ENCODE data around the gene HECW1. TPM values are rescaled to one million over a fixed set of nuclear protein-coding genes. Genes with fewer than 3 reads are reported as not detected.

Gene HECW1
- total RNA-seq, 1 experiment from 2014 or later, result 0.77 TPM

DNA sequence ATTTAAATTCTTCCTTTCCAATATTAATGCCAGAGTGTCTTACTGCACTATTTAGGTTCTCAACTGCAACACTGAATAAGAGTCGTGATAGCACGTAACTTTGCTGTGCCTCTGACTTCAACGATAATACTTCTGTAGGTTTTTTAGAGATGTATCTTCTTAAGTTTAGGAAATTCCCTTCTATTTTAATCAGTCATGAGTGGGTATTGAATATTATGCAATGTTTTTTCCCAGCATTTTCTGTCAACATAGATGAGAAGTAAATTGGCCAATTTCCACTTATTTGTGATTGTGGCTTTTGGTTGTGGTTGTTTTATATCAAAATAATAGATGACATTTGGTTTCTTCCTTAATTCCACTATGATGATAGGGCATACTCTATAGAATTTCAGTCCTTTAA is 463.8 kb downstream of the HECW1 start:
- TF ChIP-seq SIN3A (IDR thresholded peaks at IDR 0.05; ENCODE audit: borderline replicate concordance, insufficient read depth, low read depth, low read length) (no peak), POLR2AphosphoS5 (IDR thresholded peaks at IDR 0.05; ENCODE audit: low read depth, low read length) (no peak)
- TF ChIP-seq, protein P1, sequence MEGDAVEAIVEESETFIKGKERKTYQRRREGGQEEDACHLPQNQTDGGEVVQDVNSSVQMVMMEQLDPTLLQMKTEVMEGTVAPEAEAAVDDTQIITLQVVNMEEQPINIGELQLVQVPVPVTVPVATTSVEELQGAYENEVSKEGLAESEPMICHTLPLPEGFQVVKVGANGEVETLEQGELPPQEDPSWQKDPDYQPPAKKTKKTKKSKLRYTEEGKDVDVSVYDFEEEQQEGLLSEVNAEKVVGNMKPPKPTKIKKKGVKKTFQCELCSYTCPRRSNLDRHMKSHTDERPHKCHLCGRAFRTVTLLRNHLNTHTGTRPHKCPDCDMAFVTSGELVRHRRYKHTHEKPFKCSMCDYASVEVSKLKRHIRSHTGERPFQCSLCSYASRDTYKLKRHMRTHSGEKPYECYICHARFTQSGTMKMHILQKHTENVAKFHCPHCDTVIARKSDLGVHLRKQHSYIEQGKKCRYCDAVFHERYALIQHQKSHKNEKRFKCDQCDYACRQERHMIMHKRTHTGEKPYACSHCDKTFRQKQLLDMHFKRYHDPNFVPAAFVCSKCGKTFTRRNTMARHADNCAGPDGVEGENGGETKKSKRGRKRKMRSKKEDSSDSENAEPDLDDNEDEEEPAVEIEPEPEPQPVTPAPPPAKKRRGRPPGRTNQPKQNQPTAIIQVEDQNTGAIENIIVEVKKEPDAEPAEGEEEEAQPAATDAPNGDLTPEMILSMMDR (IDR thresholded peaks at IDR 0.05), result no peak
- in situ Hi-C loops (cut with HindIII; ENCODE audit: low pct_unique_long_range_greater_than_20kb, low sequenced_read_pairs), result loop anchor here (25.0 kb wide), 1 partner anchor 136 kb away; no protein-coding TSS in a partner anchor
- no peaks in the 10 kb centered on the region for H3K36me3 ChIP-seq (ENCODE audit: control insufficient read depth, insufficient read depth, low read length)
- no TSS peak for BruUV-seq (replicated peaks)
- no peak overlapping the region for H3K4me3 ChIP-seq (ENCODE audit: low read depth in 2 of 2, low read length in 2 of 2)
- intact Hi-C loops (cut with micrococcal nuclease; ENCODE audit: unreplicated experiment), result no loop called here
- ChIA-PET POLR2A (no interaction called here), CTCF (no interaction called here)
- no peak for DNase-seq (ENCODE audit: low read depth, low spot score)
- peaks cover 9% of the 10 kb centered on the region for H3K27me3 ChIP-seq (ENCODE audit: control insufficient read depth, insufficient read depth, low read length)
- no peaks in the 10 kb centered on the region for H3K9me3 ChIP-seq (ENCODE audit: control insufficient read depth, insufficient read depth, low read depth, low read length)
- no peak overlapping the region for H3K27ac ChIP-seq (ENCODE audit: low read length)
- ATAC-seq, result no peak
- H3K4me1 ChIP-seq (ENCODE audit: control insufficient read depth, insufficient read depth, low read length), result no peaks in the 10 kb centered on the region

DNA sequence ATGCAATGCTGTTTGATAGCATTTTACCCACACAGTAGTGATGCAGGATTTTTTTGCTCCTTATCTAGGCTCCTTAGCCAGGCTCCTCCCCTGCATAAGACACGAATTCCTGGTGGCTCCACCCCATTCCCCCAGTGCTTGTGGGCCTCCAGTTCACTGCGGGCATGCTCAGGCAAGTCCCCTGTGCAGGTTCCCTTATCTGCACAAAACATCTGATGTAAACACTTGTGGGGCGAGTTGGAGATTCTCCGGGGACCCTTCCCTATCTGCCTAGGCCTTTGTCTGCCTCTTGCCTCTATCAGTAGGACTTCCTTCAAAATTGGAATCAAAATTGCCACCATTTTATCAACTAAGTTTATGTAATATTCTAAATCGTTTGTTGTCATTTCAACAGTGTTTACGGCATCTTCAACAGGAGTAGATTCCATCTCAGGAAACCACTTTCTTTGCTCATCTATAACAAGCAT is 465.1 kb downstream of the HECW1 start:
- TF ChIP-seq, protein P1 (IDR thresholded peaks at IDR 0.05), result no peak
- TF ChIP-seq, protein P2, sequence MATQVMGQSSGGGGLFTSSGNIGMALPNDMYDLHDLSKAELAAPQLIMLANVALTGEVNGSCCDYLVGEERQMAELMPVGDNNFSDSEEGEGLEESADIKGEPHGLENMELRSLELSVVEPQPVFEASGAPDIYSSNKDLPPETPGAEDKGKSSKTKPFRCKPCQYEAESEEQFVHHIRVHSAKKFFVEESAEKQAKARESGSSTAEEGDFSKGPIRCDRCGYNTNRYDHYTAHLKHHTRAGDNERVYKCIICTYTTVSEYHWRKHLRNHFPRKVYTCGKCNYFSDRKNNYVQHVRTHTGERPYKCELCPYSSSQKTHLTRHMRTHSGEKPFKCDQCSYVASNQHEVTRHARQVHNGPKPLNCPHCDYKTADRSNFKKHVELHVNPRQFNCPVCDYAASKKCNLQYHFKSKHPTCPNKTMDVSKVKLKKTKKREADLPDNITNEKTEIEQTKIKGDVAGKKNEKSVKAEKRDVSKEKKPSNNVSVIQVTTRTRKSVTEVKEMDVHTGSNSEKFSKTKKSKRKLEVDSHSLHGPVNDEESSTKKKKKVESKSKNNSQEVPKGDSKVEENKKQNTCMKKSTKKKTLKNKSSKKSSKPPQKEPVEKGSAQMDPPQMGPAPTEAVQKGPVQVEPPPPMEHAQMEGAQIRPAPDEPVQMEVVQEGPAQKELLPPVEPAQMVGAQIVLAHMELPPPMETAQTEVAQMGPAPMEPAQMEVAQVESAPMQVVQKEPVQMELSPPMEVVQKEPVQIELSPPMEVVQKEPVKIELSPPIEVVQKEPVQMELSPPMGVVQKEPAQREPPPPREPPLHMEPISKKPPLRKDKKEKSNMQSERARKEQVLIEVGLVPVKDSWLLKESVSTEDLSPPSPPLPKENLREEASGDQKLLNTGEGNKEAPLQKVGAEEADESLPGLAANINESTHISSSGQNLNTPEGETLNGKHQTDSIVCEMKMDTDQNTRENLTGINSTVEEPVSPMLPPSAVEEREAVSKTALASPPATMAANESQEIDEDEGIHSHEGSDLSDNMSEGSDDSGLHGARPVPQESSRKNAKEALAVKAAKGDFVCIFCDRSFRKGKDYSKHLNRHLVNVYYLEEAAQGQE (IDR thresholded peaks at IDR 0.05; ENCODE audit: insufficient read depth in 1 of 2, low read depth in 2 of 2, low read length in 1 of 2), result no peak
- TF ChIP-seq SIN3A (IDR thresholded peaks at IDR 0.05; ENCODE audit: borderline replicate concordance, insufficient read depth, low read depth, low read length) (no peak), TCF7L2 (IDR thresholded peaks at IDR 0.05; ENCODE audit: low read depth, low read length) (no peak)
- CTCF ChIA-PET, result no interaction called here

More for the DNA sequence above, 465.1 kb downstream of the HECW1 start:
- Histone ChIP-seq H3K4me3 (ENCODE audit: low read depth in 2 of 2, low read length in 2 of 2) (no peak overlapping the region), H3K9me3 (ENCODE audit: control insufficient read depth, insufficient read depth, low read depth, low read length) (no peaks in the 10 kb centered on the region), H3K36me3 (ENCODE audit: control insufficient read depth, insufficient read depth, low read length) (no peaks in the 10 kb centered on the region), H3K4me1 (ENCODE audit: control insufficient read depth, insufficient read depth, low read length) (no peaks in the 10 kb centered on the region), H3K27me3 (ENCODE audit: control insufficient read depth, insufficient read depth, low read length) (peaks cover 19% of the 10 kb centered on the region), H3K27ac (ENCODE audit: low read length) (no peak overlapping the region)
- POLR2A ChIA-PET, result no interaction called here
- no peak for ATAC-seq
- DNase-seq (ENCODE audit: low read depth, low spot score), result no peak
- in situ Hi-C loops (cut with HindIII; ENCODE audit: low pct_unique_long_range_greater_than_20kb, low sequenced_read_pairs) (loop anchor here (25.0 kb wide), 1 partner anchor 135 kb away; no protein-coding TSS in a partner anchor), intact Hi-C loops (cut with micrococcal nuclease; ENCODE audit: unreplicated experiment) (no loop called here)
- no TSS peak for BruUV-seq (replicated peaks)
